ENCODE results near the gene CYFIP1. TPM values are rescaled to one million over a fixed set of nuclear protein-coding genes. Genes with fewer than 3 reads are reported as not detected.

Gene CYFIP1
- total RNA-seq, 1 donor from 2014 or later: 143 TPM

DNA sequence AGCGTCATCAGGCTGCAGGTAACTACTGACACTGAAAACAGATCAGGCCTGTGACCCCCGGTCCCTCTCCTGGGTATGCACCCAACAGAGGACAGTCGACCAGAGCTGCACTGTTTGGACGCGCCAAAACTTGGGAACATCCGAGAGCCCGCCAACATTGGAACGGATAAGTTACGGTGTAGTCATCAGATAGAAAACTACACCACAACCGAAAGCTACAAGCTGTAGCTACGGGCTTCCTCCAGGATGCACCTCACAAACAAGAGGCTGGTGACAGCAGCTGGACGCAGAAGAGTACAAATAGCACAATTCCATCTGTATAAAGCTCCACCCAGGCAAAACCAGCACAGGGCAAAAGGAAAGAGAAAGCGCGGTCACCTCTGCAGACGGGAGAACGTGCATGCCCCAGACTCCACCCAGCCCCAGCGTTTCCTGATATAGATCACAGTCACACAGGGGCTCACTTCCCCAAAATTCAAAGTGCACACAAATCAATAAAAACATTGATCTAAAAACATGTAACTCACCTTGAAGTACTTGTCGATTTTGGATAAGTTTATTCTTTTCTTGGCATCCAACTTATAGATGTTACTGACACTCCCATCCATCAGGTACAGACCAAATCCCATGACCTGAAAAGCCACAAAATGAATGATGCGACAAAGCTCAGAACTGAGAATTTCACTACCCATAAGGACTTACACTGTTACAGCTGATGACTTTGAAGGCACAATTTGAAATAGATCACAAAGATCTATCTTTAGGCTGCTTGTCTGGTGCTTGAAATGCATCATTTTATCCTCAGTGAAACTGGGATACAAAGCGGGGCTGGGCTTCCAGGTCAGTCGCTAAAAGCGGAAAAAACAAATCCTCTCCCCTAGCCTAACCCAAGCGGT lies 43.3 kb downstream of the CYFIP1 start:
- Mint-ChIP-seq H3K4me3 (ENCODE audit: unreplicated experiment) (no peak overlapping the region), H3K27me3 (ENCODE audit: unreplicated experiment) (peaks cover 3% of the 10 kb centered on the region), H3K9me3 (ENCODE audit: unreplicated experiment) (peaks cover 2% of the 10 kb centered on the region), H3K36me3 (ENCODE audit: unreplicated experiment) (no peaks in the 10 kb centered on the region), H3K4me1 (ENCODE audit: low read depth, unreplicated experiment) (no peaks in the 10 kb centered on the region), H3K27ac (ENCODE audit: unreplicated experiment) (peak overlapping the region; percentile 21)
- TF ChIP-seq, protein P1, sequence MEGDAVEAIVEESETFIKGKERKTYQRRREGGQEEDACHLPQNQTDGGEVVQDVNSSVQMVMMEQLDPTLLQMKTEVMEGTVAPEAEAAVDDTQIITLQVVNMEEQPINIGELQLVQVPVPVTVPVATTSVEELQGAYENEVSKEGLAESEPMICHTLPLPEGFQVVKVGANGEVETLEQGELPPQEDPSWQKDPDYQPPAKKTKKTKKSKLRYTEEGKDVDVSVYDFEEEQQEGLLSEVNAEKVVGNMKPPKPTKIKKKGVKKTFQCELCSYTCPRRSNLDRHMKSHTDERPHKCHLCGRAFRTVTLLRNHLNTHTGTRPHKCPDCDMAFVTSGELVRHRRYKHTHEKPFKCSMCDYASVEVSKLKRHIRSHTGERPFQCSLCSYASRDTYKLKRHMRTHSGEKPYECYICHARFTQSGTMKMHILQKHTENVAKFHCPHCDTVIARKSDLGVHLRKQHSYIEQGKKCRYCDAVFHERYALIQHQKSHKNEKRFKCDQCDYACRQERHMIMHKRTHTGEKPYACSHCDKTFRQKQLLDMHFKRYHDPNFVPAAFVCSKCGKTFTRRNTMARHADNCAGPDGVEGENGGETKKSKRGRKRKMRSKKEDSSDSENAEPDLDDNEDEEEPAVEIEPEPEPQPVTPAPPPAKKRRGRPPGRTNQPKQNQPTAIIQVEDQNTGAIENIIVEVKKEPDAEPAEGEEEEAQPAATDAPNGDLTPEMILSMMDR (IDR thresholded peaks at IDR 0.05; ENCODE audit: partially characterized antibody, unreplicated experiment): no peak
- DNase-seq: no peak

DNA sequence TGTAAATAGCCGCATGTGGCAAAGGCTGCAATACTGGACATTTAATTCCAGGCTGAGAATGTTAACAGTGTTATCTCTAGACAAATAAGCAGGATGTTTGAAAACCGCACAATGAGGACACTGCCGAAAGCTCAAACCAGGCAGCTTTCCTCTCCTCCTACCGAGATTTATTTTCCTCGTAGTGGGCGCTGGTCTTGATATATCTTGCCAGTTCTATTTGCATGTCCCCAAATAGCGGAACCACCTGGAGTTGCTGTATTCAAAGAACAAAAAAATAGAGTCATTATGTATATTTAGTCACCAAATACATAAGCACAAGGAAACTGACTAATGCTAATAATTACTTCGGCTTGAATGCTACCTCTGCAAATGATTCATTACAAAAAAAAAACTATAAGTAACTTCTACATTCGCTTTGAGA lies 46.5 kb downstream of the CYFIP1 start:
- Mint-ChIP-seq H3K4me3 (ENCODE audit: unreplicated experiment) (no peak overlapping the region), H3K9me3 (ENCODE audit: unreplicated experiment) (peaks cover 2% of the 10 kb centered on the region), H3K36me3 (ENCODE audit: unreplicated experiment) (no peaks in the 10 kb centered on the region), H3K27me3 (ENCODE audit: unreplicated experiment) (peaks cover 4% of the 10 kb centered on the region), H3K4me1 (ENCODE audit: low read depth, unreplicated experiment) (no peaks in the 10 kb centered on the region), H3K27ac (ENCODE audit: unreplicated experiment) (no peak overlapping the region)
- no peak for DNase-seq
- TF ChIP-seq, protein P1 (IDR thresholded peaks at IDR 0.05; ENCODE audit: partially characterized antibody, unreplicated experiment): no peak

DNA sequence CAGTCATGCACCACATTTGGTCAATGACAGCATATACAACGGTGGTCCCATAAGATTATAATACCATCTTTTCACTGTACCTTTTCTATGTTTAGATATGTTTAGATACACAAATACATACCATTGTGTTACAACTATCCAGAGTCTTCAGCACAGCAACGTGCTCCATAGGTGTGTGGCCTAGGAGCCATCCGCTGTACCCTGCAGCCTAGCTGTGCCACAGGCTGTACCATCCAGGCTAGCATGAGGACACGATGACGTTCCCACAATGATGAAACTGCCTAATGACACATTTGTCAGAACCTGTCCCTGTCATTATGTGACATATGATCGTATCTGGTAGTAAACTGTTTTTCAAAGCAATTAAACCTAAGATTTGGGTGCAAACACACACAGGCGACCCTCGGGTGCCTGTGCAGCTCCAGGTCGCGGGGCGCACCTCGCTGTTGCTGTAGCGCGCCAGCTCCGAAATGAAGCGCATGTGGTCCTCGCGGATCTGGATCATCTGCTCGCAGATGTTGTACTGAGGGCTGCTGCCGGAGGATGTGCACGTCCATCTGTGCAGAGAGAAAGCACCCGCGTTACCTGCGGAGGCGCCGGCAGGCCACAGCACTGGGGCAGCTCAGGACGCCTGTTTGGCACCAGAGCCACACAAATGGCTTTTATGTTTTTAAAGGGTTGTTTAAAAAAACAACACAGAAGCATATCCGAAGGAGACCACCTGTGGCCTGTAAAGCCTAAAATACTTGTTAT lies 48.2 kb downstream of the CYFIP1 start:
- peaks cover 4% of the 10 kb centered on the region for H3K27me3 Mint-ChIP-seq (ENCODE audit: unreplicated experiment)
- no peaks in the 10 kb centered on the region for H3K36me3 Mint-ChIP-seq (ENCODE audit: unreplicated experiment)
- H3K9me3 Mint-ChIP-seq (ENCODE audit: unreplicated experiment): no peaks in the 10 kb centered on the region
- H3K27ac Mint-ChIP-seq (ENCODE audit: unreplicated experiment): peak overlapping the region; percentile 43
- no peak for DNase-seq
- H3K4me3 Mint-ChIP-seq (ENCODE audit: unreplicated experiment): no peak overlapping the region
- TF ChIP-seq, protein P1 (IDR thresholded peaks at IDR 0.05; ENCODE audit: partially characterized antibody, unreplicated experiment): no peak
- H3K4me1 Mint-ChIP-seq (ENCODE audit: low read depth, unreplicated experiment): no peaks in the 10 kb centered on the region

DNA sequence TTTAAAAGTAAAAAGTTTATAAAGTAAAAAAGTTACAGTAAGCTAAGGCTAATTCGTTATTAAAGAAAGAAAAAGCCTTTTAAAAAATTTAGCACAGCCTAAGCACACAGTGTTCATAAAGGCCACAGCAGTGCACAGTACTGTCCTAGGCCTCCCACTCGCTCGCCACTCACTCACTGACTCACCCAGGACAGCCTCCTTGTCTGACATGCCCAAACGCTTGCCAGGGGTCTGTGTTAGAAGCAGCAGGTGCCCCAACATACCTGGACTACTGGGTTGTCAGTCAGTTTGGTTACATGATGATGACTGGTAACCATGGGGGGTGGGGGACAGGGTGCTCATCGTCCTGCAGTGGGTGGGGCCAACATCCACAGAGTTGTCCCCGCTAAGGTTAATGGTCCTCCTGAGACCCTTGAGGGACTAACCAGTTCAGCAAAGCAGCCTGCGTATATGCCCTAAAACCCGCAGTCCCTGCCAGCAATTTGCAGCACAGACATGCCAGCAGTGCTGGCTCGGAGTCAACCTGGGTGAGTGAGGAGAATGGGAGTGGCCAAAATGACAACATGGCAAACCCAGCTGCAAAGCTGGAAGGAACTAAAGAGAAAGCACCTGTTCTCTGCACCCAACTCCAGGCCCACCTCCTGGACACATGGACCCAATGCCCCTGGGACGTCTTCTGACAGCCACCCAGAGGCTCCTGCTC lies 49.2 kb downstream of the CYFIP1 start:
- Mint-ChIP-seq H3K27ac (ENCODE audit: unreplicated experiment) (no peak overlapping the region), H3K4me1 (ENCODE audit: low read depth, unreplicated experiment) (no peaks in the 10 kb centered on the region), H3K27me3 (ENCODE audit: unreplicated experiment) (peaks cover 4% of the 10 kb centered on the region), H3K36me3 (ENCODE audit: unreplicated experiment) (no peaks in the 10 kb centered on the region), H3K4me3 (ENCODE audit: unreplicated experiment) (no peak overlapping the region), H3K9me3 (ENCODE audit: unreplicated experiment) (no peaks in the 10 kb centered on the region)
- TF ChIP-seq, protein P1 (IDR thresholded peaks at IDR 0.05; ENCODE audit: partially characterized antibody, unreplicated experiment): no peak
- no peak for DNase-seq
